GM21447 (cell line): ENCODE measurements around the gene FDX1.
"Not testable (repeated sequence)": the region's sequence is repeated elsewhere in the genome, so short reads cannot be mapped to it uniquely, and the experiment has no call there.

Experiments
- ATAC-seq: cut with Tn5 transposase; IDR thresholded peaks from one replicate; pipeline ENCODE4 v1.9.1; 2021; ENCODE audit not compliant: unreplicated experiment

Gene FDX1, protein sequence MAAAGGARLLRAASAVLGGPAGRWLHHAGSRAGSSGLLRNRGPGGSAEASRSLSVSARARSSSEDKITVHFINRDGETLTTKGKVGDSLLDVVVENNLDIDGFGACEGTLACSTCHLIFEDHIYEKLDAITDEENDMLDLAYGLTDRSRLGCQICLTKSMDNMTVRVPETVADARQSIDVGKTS

DNA sequence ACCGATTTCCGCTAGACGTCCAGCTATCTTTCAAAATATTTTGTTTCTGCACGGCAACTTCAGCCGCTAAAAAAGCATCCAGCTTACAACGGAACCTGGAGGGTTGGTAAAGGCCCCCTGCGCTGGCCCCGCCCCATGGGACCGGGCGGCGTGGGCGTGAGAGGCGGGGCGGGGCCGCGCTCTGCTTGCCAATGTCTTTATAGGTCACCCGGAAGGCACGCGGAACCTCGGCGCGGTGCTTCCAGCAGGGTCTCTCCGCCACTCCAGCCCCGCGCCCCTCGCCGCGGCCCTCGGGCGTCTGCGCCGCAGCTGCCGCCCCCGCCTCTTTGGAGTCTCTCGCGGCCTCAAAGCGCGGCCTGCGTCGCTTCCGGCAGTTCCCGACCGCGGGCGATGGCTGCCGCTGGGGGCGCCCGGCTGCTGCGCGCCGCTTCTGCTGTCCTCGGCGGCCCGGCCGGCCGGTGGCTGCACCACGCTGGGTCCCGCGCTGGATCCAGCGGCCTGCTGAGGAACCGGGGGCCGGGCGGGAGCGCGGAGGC lies at the start of gene FDX1:
TSS of gene FDX1 (plus strand) at position 218 of the 536 bp plus-strand sequence. CDS start at position 391, 173 bp downstream.
- peak; percentile 75 for ATAC-seq

DNA sequence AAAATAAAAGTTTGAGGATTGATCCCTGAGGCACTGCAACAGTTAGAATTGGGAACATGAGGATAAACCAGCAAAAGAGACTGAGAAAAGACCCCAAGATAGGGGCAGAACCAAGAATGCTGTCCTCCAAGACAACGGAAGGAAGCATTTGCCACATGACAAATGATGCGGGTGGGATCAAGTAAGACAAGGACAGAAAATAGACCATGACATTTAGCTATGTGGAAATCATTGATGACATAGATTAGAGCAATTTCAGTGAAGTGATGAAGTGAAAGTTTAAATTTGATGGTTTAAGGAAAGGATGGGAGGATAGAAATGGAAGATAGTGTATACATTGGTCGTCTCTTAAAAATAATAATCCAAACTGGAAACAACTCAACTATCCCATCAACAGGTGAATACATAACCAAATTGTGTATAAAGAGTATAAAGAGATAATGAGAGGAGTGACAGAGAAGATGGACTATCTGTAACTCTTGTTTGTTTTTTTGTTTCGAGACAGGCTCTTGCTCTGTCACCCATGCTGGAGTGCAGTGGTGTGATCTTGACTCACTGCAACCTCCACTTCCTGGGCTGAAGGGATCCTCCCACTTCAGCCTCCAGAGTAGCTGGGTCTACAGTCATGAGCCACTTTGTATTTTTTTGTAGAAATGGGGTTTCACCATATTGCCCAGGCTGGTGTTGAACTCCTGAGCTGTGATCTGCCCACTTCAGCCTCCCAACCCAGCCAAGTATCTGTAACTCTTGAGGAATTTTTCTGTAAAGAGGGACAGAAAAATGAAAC lies 48.7 kb upstream of the FDX1 start:
- no peak for ATAC-seq

DNA sequence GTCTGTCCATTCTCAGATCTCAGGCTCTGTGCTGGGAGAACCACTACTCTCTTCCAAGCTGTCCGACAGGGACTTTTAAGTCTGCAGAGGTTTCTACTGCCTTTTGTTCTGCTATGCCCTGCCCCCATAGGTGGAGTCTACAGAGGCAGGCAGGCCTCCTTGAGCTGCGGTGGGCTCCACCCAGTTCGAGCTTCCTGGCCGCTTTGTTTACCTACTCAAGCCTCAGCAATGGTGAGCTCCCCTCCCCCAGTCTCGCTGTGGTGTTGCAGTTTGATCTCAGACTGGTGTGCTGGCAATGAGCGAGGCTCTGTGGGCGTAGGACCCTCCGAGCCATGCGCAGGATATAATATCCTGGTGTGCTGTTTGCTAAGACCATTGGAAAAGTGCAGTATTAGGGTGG lies 41.5 kb upstream of the FDX1 start:
- not testable (repeated sequence) for ATAC-seq

GRCh38 chr11:110389965-110390364 lies 39.8 kb upstream of the FDX1 start:
- no peak for ATAC-seq

DNA sequence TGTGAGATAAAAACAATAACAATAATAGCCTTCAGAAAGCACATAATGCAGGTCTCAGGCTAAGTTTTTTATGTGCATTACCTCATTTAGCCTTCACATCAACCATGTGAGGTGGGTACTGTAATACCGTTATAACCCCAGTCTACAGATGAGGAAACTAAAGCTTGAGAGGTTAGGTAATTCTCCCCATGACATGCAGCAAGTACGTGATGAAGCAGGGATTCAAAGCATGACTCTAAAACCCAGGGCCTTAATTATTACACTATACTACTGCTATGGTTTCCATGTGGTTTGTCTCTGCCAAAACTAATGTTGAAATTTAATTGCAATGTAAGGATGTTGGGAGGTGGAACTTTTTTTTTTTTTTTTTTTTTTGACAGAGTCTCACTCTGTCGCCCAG lies 37.7 kb upstream of the FDX1 start:
- ATAC-seq, result no peak

DNA sequence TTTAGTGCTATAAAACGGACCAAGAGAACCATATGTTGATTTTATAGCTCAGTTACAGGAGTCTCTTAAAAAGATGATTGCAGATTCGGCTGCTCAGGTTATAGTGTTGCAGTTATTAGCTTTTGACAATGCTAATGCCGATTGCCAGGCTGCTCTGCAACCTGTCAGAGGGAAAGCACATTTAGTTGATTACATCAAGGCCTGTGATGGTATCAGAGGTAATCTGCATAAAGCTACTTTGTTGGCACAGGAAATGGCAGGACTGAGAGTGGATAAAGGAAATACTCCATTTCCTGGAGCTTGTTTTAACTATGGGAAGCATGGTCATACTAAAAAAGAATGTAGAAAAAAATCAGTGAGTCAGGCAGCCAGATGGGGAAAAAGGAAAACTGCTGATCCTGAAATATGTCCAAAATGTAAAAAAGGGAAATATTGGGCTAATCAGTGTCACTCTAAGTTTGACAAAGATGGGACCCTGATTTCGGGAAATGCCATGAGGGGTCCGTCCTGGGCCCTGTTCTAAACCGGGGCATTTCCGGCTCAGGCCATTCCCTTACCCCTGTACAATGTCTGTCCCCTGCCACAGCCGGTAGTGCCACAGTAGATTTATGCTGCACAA lies 32.0 kb upstream of the FDX1 start:
- not testable (repeated sequence) for ATAC-seq

DNA sequence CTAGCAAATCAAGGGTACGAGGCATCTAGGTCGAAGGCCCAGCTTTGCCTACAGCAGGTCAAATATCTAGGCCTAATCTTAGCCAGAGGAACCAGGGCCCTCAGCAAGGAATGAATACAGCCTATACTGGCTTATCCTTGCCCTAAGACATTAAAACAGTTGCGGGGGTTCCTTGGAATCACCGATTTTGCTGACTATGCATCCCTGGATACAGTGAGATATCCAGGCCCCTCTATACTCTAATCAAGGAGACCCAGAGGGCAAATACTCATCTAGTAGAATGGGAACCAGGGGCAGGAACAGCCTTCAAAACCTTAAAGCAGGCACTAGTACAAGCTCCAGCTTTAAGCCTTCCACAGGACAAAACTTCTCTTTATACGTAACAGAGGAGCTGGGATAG lies 26.2 kb upstream of the FDX1 start:
- ATAC-seq, result not testable (repeated sequence)

GRCh38 chr11:110405636-110406035 lies 24.1 kb upstream of the FDX1 start:
- not testable (repeated sequence) for ATAC-seq

DNA sequence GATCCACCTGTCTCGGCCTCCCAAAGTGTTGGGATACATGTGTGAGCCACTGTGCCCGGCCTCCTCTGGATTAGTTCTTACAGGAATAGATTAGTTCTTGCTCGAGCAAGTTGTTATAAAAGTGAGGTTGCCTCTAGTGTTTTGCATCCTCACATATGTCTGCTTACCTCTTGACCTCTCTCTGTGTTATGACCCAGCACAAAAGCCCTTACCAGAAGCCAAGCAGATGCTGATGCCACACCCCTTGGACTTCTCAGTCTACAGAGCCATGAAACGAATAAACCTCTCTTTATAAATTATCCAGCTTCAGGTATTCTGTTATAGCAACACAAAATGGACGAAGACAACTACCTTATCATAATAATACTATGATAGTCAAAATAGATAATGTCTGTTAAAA lies 22.4 kb upstream of the FDX1 start:
- no peak for ATAC-seq

GRCh38 chr11:110409174-110409573 lies 20.6 kb upstream of the FDX1 start:
- ATAC-seq, result no peak

DNA sequence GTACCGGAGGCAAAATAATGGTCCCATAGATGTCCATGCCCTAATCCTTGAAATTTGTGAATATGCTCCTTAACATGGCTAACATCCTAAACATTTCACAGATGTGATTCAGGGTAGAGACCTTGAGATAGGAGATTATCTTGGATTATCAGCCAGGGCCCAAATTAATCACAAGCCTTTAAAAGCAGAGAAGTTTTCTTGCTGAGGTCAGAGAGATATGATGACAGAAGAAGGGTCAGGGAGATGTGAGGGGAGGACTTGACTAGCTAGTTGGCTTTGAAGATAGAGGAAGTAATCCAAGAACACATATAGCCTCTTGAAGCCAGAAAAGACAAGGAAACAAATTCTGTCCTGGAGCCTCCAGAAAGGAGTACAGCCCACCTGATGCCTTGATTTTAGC lies 19.1 kb upstream of the FDX1 start:
- no peak for ATAC-seq

- no peak for ATAC-seq
These were observed 14.7 kb upstream of the FDX1 start for GRCh38 chr11:110415081-110415480.

GRCh38 chr11:110421658-110422057 lies 8.1 kb upstream of the FDX1 start:
- ATAC-seq, result not testable (repeated sequence)

GRCh38 chr11:110422306-110422905 lies 7.3 kb upstream of the FDX1 start:
- no peak for ATAC-seq

DNA sequence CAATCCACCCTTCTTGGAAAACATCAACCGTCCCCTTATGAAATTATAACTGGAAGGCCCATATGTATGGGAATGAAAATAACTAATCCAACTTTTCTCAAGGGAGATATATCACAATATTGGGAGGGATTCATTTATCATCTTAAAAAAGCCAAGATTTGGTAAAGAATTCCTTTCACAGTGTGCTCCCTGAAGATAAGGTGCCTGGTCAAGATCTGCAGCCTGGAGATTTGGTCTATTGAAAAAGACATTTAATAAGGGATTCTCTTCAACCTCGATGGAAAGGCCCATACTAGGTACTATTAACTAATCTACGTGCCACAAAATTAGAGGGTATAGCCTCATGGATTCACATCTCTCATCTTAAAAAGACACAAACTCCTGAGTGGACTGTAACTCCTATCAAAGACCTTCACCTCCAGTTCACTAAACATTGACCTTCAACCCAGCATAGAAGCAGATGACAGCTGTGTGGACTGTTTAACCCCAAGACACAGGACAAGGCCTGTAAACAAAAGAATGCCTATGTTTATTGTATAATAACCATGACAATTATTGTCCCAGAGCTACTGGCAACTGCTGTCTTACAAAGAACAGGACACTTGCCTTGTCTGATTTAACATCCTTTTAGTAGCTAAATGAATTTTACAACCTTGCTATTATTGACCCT lies 4.8 kb upstream of the FDX1 start:
- ATAC-seq, result no peak

GRCh38 chr11:110425751-110426545 lies 3.8 kb upstream of the FDX1 start:
- no peak for ATAC-seq

DNA sequence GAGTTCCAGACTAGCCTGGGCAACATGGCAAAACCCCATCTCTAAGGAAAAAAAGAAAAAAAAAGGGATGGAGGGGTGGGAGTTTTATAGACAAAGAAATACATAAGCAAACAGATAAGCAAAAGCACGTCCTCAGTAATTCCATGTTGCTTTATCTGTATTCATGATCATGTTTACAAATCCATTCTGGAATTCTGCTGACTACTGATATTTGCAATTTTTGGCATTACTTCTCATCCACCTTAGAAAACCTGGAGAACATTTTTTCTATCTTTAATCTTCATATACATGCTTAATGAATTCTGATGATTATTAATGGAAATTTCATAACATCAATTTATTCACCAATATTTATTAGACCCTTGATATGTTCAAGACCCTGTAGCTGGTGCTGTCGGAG lies 1.7 kb upstream of the FDX1 start:
- ATAC-seq, result no peak

GRCh38 chr11:110428956-110429730 lies 605 bp upstream of the FDX1 start:
- no peak for ATAC-seq

GRCh38 chr11:110430267-110431050 lies 711 bp downstream of the FDX1 start:
- peak; percentile 28 for ATAC-seq
